Subcutaneous adipose tissue (tissue), 4 donors: Measurements from ENCODE around the gene PTCHD4. TPM values are rescaled to one million over a fixed set of nuclear protein-coding genes. Genes with fewer than 3 reads are reported as not detected.

Source experiments
- CTCF ChIP-seq: fragments of 450-650 bp; IDR thresholded peaks from one replicate; pipeline ENCODE4 v1.5.1; 2016; ENCODE audit warnings: low read depth, mild to moderate bottlenecking, control low read depth, antibody characterized with exemption, moderate library complexity
- total RNA-seq, 4 donors: library from RNA; depleted of rRNA; stranded (reverse); fragments of >200 nt; gene quantifications; one replicate each; pipeline ENCODE4 v1.1.0, GENCODE V29; 2016

Gene PTCHD4
- total RNA-seq, 4 donors from 2014 or later, result 0.57 to 0.98 (median 0.78) TPM

- no peak for TF ChIP-seq CTCF
Measured at GRCh38 chr6:48136856-48137255, 25.9 kb upstream of the PTCHD4 start.

DNA sequence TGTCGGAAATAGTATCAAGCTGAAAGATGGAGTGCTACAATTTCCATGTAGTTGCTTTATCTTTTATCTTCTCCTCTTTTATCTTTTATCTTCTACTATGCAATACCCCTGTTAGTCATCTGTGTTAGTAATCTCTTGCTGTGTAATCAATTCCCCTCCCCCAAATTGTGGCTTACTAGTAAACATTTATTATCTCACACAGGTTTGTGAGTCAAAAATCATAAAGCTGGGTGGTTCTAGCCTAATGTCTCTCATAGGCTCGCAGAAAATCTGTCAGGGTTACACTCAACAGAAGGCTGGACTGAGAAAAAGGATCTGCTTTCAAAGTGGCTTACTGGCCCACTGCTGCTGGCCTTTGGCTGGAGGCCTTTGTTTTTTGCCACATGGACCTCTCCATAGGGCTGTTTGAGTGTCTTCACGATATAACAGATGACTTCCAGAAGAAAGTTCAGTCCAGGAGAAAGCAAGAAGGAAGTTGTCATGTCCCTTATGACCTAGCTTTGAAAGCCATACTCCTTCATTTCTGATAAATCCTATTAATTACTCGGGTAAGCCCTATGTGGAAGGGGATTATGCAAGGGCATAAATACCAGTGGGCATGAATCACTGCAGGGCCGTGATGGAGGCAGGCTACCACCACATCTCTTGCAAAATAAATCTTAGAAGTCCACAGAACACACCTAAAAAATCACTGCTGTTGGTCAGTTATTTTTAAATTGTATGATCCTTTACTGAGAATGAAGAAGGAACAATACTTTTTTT lies 24.5 kb upstream of the PTCHD4 start:
- TF ChIP-seq CTCF, result no peak

GRCh38 chr6:48134246-48134645 lies 23.2 kb upstream of the PTCHD4 start:
- no peak for TF ChIP-seq CTCF

- no peak for TF ChIP-seq CTCF
Measured at GRCh38 chr6:48123601-48124000, 12.6 kb upstream of the PTCHD4 start.

- no peak for TF ChIP-seq CTCF
Measured at GRCh38 chr6:48116699-48117645, 6.0 kb upstream of the PTCHD4 start.

GRCh38 chr6:48113130-48113529 lies 2.1 kb upstream of the PTCHD4 start:
- TF ChIP-seq CTCF, result no peak

DNA sequence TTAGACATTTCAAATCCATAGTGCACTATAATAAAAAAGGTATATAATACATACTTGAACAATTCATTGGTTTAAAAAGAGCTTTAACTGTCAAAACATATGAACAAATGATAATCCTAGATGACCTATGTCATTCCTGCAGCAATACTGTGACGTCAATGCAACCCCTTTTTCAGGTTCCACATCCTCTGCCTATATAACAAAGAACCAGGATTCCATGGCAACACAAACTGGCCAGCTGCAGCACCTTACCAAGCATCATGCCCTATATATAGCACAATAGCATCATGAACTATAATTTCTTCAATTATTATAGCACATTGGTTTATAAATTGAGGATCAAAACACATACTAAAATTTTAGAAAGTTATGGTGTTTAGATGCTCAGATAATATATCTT lies 578 bp upstream of the PTCHD4 start:
- TF ChIP-seq CTCF, result no peak
